ENCODE data around the gene CYBA. TPM values are rescaled to one million over a fixed set of nuclear protein-coding genes. Genes with fewer than 3 reads are reported as not detected.

The CYBA gene
- polyA plus RNA-seq, 1 donor from 2014 or later, result 6.3 TPM

- H3K27me3 ChIP-seq (ENCODE audit: insufficient read depth, low read depth, low read length), result no peaks in the 10 kb centered on the region
- H3K9me2 ChIP-seq (ENCODE audit: insufficient read depth, low read length), result no peaks in the 10 kb centered on the region
- H3K27ac ChIP-seq (ENCODE audit: low read length), result no peak overlapping the region
- H3K9ac ChIP-seq (ENCODE audit: low read length), result no peak overlapping the region
- no peaks in the 10 kb centered on the region for H4K20me1 ChIP-seq (ENCODE audit: insufficient read depth)
- H3K9me3 ChIP-seq (ENCODE audit: low read length), result no peaks in the 10 kb centered on the region
- no peaks in the 10 kb centered on the region for H3F3A ChIP-seq (ENCODE audit: insufficient read depth, low read length, poor library complexity, severe bottlenecking)
- H3K79me2 ChIP-seq (replicated peaks; ENCODE audit: insufficient read depth, low read length), result peaks cover 28% of the 10 kb centered on the region
- H3K4me3 ChIP-seq (ENCODE audit: low read length), result no peak overlapping the region
- no peak overlapping the region for H3K4me2 ChIP-seq (ENCODE audit: low read length)
- TF ChIP-seq REST (IDR thresholded peaks at IDR 0.05; ENCODE audit: borderline replicate concordance) (no peak), SMC3 (conservative IDR thresholded peaks at IDR 0.05; ENCODE audit: poor library complexity) (no peak), EZH2 (IDR thresholded peaks at IDR 0.05; ENCODE audit: borderline replicate concordance, insufficient read depth, low read length, poor library complexity, severe bottlenecking) (no peak), MXI1 (conservative IDR thresholded peaks at IDR 0.05; ENCODE audit: poor library complexity, severe bottlenecking) (no peak), RAD21 (conservative IDR thresholded peaks at IDR 0.05) (no peak), EP300 (conservative IDR thresholded peaks at IDR 0.05; ENCODE audit: poor library complexity, severe bottlenecking) (no peak), CTCF (IDR thresholded peaks at IDR 0.05; ENCODE audit: poor library complexity, severe bottlenecking) (no peak), TAF1 (IDR thresholded peaks at IDR 0.05; ENCODE audit: low read depth) (no peak), POLR2AphosphoS5 (IDR thresholded peaks at IDR 0.05) (no peak)
- H3K36me3 ChIP-seq (ENCODE audit: insufficient read depth, low read length), result no peaks in the 10 kb centered on the region
- no peak overlapping the region for H2AFZ ChIP-seq (ENCODE audit: low read depth, low read length)
Measured at GRCh38 chr16:88659160-88659559, 8.3 kb upstream of the CYBA start.

- Histone ChIP-seq H3F3A (ENCODE audit: insufficient read depth, low read length, poor library complexity, severe bottlenecking) (no peaks in the 10 kb centered on the region), H3K9me3 (ENCODE audit: low read length) (no peaks in the 10 kb centered on the region), H3K27ac (ENCODE audit: low read length) (no peak overlapping the region), H2AFZ (ENCODE audit: low read depth, low read length) (no peak overlapping the region), H3K4me3 (ENCODE audit: low read length) (no peak overlapping the region), H4K20me1 (ENCODE audit: insufficient read depth) (no peaks in the 10 kb centered on the region), H3K36me3 (ENCODE audit: insufficient read depth, low read length) (no peaks in the 10 kb centered on the region), H3K4me2 (ENCODE audit: low read length) (no peak overlapping the region), H3K27me3 (ENCODE audit: insufficient read depth, low read depth, low read length) (no peaks in the 10 kb centered on the region), H3K9me2 (ENCODE audit: insufficient read depth, low read length) (no peaks in the 10 kb centered on the region), H3K9ac (ENCODE audit: low read length) (no peak overlapping the region), H3K79me2 (replicated peaks; ENCODE audit: insufficient read depth, low read length) (peaks cover 25% of the 10 kb centered on the region)
- no peak for TF ChIP-seq EP300 (conservative IDR thresholded peaks at IDR 0.05; ENCODE audit: poor library complexity, severe bottlenecking)
Measured at GRCh38 chr16:88658714-88659113, 7.9 kb upstream of the CYBA start.

GRCh38 chr16:88657371-88657770 is 6.5 kb upstream of the CYBA start:
- no peaks in the 10 kb centered on the region for H3F3A ChIP-seq (ENCODE audit: insufficient read depth, low read length, poor library complexity, severe bottlenecking)
- H2AFZ ChIP-seq (ENCODE audit: low read depth, low read length), result no peak overlapping the region
- TF ChIP-seq TAF1 (IDR thresholded peaks at IDR 0.05; ENCODE audit: low read depth) (no peak), MXI1 (conservative IDR thresholded peaks at IDR 0.05; ENCODE audit: poor library complexity, severe bottlenecking) (no peak), REST (IDR thresholded peaks at IDR 0.05; ENCODE audit: borderline replicate concordance) (no peak), EP300 (conservative IDR thresholded peaks at IDR 0.05; ENCODE audit: poor library complexity, severe bottlenecking) (no peak), RAD21 (conservative IDR thresholded peaks at IDR 0.05) (no peak)
- no peak overlapping the region for H3K4me3 ChIP-seq (ENCODE audit: low read length)
- no peak overlapping the region for H3K4me2 ChIP-seq (ENCODE audit: low read length)
- H3K9ac ChIP-seq (ENCODE audit: low read length), result no peak overlapping the region
- H3K27me3 ChIP-seq (ENCODE audit: insufficient read depth, low read depth, low read length), result no peaks in the 10 kb centered on the region
- no peak overlapping the region for H3K27ac ChIP-seq (ENCODE audit: low read length)
- H3K9me3 ChIP-seq (ENCODE audit: low read length), result no peaks in the 10 kb centered on the region
- no peaks in the 10 kb centered on the region for H3K9me2 ChIP-seq (ENCODE audit: insufficient read depth, low read length)
- no peaks in the 10 kb centered on the region for H4K20me1 ChIP-seq (ENCODE audit: insufficient read depth)
- no peaks in the 10 kb centered on the region for H3K36me3 ChIP-seq (ENCODE audit: insufficient read depth, low read length)
- peaks cover 22% of the 10 kb centered on the region for H3K79me2 ChIP-seq (replicated peaks; ENCODE audit: insufficient read depth, low read length)
